Prostate gland (tissue), 2 donors: Measurements from ENCODE around the gene ZNF423. TPM values are rescaled to one million over a fixed set of nuclear protein-coding genes. Genes with fewer than 3 reads are reported as not detected.

Experiments
- DNase-seq: peaks from one replicate; pipeline ENCODE4 v3.0.0-alpha.2; 2019; ENCODE audit warnings: low spot score
- H3K27ac ChIP-seq, 2 donors: fragments of 200-600 bp; sonication (generic); 2 replicates each; pipeline ENCODE4 v1.5.1; 2017 to 2019
- H3K27me3 ChIP-seq: fragments of 200-600 bp; sonication (generic); replicated peaks from 2 replicates; pipeline ENCODE4 v1.5.1; 2019; ENCODE audit not compliant: insufficient read depth
- H3K36me3 ChIP-seq, 2 donors: fragments of 200-600 bp; sonication (generic); 1 replicate in 1 of 2; 2 replicates in 1 of 2; pipeline versions ENCODE4 v1.5.1 to v1.8.1; 2017 to 2019
- H3K4me1 ChIP-seq: fragments of 200-600 bp; sonication (generic); replicated peaks from 2 replicates; pipeline ENCODE4 v1.5.1; 2019
- H3K4me3 ChIP-seq, 2 donors: fragments of 200-600 bp; sonication (generic); 2 replicates each; pipeline ENCODE4 v1.5.1; 2017 to 2019
- H3K9me3 ChIP-seq: fragments of 200-600 bp; sonication (generic); 2 replicates; pipeline ENCODE4 v1.5.1; 2017
- POLR2A ChIP-seq: fragments of 450-650 bp; IDR thresholded peaks from one replicate; pipeline ENCODE4 v1.6.1; 2016; ENCODE audit warnings: antibody characterized with exemption, mild to moderate bottlenecking
- POLR2AphosphoS5 ChIP-seq: sonication (generic); formaldehyde crosslinking; IDR thresholded peaks from one replicate; pipeline ENCODE4 v1.6.1; 2017; ENCODE audit warnings: antibody characterized with exemption
- WGBS: methylation state at CpG from one replicate; pipeline ENCODE4 v1.1.5; 2018; 5-methylcytosine and 5-hydroxymethylcytosine counted together
- intact Hi-C: fragments of 100-400 bp; cut with DNase I; formaldehyde crosslinking; loops from one replicate; pipeline ENCODE4 v1.14.2; 2022
- total RNA-seq, 2 donors: library from RNA; depleted of rRNA; stranded (reverse); fragments of >200 nt; gene quantifications; one replicate each; pipeline ENCODE4 v1.1.0, GENCODE V29; 2016
- TF ChIP-seq, protein P1 (sequence below), 4 experiments: fragments of 200-600 bp in 2 of 4; fragments of 450-650 bp in 2 of 4; sonication (generic) in 2 of 4; IDR thresholded peaks; 1 replicate in 3 of 4; 2 replicates in 1 of 4; pipeline ENCODE4 v1.5.1; 2016 to 2019; ENCODE audit warnings: antibody characterized with exemption in 4 of 4, mild to moderate bottlenecking in 2 of 4, moderate library complexity in 2 of 4

The ZNF423 gene
- total RNA-seq, 2 donors from 2014 or later = 6.1 to 22.7 TPM

DNA sequence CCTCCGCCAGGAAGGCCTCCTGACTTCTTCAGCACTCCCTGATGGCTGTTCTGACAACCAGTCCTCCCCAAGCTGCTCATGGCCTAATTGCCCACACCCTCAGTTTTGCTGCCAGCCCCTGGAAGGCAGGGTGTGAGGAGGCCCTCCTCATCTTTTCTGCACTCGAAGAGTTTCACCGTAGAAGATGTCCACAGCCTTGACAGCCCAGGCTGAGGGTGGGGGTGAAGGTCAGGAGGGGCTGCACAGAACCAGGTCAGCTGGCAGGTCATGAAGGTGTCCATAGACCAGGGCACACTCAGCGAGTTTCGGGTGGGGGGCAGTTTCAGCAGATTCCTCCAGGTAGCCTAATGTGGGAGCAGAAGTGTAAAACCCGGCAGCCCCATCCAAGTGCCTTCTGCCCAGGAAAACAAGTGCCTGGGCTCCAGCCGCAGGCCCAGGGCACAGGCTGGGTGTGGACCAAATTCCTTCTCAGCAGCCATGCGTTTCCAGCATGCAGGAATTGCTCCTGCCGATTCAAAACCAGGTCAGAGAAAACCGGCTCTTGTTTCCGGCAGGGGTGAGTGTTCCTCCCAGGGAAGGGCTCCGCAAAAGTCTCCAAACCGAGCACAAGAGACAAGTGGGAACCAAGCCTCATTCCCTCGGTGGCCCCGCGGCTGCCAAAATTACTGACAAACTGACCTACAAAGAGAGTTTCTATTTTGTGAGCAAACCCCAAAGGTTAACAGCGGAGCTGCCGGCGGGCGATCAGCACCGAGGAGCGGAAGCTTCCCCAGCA is 253.5 kb downstream of the ZNF423 start:
- Histone ChIP-seq H3K27me3 (peaks cover 2% of the 10 kb centered on the region), H3K9me3 (no peaks in the 10 kb centered on the region), H3K4me1 (no peaks in the 10 kb centered on the region), H3K36me3 (no peaks in the 10 kb centered on the region), H3K27ac (no peak overlapping the region), H3K4me3 (no peak overlapping the region)
- WGBS = 58% methylated on average over 22 of the region's 22 CpGs
- intact Hi-C loops = no loop called here
- no peak for DNase-seq
- TF ChIP-seq POLR2A = no peak
- TF ChIP-seq, protein P1, sequence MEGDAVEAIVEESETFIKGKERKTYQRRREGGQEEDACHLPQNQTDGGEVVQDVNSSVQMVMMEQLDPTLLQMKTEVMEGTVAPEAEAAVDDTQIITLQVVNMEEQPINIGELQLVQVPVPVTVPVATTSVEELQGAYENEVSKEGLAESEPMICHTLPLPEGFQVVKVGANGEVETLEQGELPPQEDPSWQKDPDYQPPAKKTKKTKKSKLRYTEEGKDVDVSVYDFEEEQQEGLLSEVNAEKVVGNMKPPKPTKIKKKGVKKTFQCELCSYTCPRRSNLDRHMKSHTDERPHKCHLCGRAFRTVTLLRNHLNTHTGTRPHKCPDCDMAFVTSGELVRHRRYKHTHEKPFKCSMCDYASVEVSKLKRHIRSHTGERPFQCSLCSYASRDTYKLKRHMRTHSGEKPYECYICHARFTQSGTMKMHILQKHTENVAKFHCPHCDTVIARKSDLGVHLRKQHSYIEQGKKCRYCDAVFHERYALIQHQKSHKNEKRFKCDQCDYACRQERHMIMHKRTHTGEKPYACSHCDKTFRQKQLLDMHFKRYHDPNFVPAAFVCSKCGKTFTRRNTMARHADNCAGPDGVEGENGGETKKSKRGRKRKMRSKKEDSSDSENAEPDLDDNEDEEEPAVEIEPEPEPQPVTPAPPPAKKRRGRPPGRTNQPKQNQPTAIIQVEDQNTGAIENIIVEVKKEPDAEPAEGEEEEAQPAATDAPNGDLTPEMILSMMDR (IDR thresholded peaks at IDR 0.05) = no peak
- TF ChIP-seq POLR2AphosphoS5 = no peak

DNA sequence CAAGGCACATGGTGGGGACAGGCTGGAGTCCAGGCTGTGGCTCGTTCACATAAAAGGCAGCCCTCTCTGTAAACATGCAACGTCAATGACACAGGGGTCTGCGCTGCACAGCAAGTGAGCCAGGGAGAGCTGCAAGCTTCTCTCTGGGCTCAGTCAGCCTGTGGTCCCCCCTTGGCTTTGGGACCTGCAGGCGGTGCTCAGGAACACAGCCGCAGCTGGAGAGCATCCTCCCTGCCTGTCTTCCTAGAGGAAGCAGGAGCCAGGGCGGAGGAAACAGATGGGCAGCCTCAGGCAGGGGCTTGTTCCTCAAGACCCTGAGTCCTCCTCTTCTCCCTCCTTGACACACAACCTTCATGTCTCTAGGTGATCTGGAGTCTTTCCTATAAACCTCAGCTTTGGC is 254.3 kb downstream of the ZNF423 start:
- intact Hi-C loops = no loop called here
- 81% methylated on average over 6 of the region's 6 CpGs for WGBS
- Histone ChIP-seq H3K36me3 (no peaks in the 10 kb centered on the region), H3K9me3 (no peaks in the 10 kb centered on the region), H3K27me3 (peaks cover 2% of the 10 kb centered on the region), H3K4me1 (no peaks in the 10 kb centered on the region), H3K4me3 (no peak overlapping the region), H3K27ac (no peak overlapping the region)
- DNase-seq = no peak
- TF ChIP-seq, protein P1 (IDR thresholded peaks at IDR 0.05) = no peak
- no peak for TF ChIP-seq POLR2AphosphoS5

DNA sequence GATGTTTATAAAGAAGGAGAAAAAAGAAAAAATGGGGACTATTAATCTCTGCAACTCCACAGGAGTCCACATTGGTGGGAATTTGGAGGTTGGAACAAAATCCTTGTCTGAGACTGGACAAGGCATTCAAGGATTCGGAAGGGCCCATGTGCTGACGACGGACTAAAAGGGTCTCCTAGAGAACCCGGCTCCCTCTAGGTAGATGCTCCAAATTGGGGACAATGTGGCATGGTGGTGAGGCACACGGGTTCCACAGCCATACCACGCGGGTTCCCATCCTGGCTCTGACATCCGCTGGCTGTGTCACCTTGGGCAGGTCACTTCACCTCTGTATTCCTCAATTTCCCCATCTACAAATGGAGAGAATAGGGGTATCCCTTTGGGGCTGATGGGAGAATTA is 254.9 kb downstream of the ZNF423 start:
- no peaks in the 10 kb centered on the region for H3K4me1 ChIP-seq
- whole genome bisulfite sequencing = 92% methylated on average over 8 of the region's 8 CpGs
- no peak overlapping the region for H3K27ac ChIP-seq
- H3K27me3 ChIP-seq = peaks cover 2% of the 10 kb centered on the region
- intact Hi-C loops = no loop called here
- H3K9me3 ChIP-seq = no peaks in the 10 kb centered on the region
- H3K36me3 ChIP-seq = no peaks in the 10 kb centered on the region
- TF ChIP-seq, protein P1 (IDR thresholded peaks at IDR 0.05) = no peak
- TF ChIP-seq POLR2A (no peak), POLR2AphosphoS5 (no peak)
- DNase-seq = no peak
- H3K4me3 ChIP-seq = no peak overlapping the region

DNA sequence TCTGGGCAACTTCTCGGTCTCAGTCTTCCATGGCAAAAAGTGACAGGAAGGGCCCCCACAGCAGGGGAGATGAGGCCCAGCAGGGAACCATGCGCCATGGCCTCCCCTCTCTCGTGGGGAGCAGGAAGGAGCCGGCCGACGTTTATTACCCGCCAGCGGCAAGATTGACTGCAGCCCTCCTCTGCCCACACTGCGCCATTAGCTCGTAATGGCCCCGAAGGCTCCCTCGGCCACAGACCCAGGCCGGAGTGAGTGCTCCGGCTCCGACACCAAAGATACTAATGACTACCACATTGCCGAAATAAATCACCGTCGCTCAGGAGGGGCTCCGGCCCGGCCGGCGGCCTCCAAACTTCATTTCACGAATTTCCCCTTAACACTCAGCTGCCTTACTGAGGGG is 255.4 kb downstream of the ZNF423 start:
- no peak overlapping the region for H3K4me3 ChIP-seq
- no peak for DNase-seq
- TF ChIP-seq, protein P1 (IDR thresholded peaks at IDR 0.05) = no peak
- TF ChIP-seq POLR2A = no peak
- no peak for TF ChIP-seq POLR2AphosphoS5
- no peaks in the 10 kb centered on the region for H3K4me1 ChIP-seq
- H3K9me3 ChIP-seq = no peaks in the 10 kb centered on the region
- no peaks in the 10 kb centered on the region for H3K36me3 ChIP-seq
- 80% methylated on average over 23 of the region's 23 CpGs for WGBS
- no peak overlapping the region for H3K27ac ChIP-seq
- intact Hi-C loops = no loop called here
- no peaks in the 10 kb centered on the region for H3K27me3 ChIP-seq

DNA sequence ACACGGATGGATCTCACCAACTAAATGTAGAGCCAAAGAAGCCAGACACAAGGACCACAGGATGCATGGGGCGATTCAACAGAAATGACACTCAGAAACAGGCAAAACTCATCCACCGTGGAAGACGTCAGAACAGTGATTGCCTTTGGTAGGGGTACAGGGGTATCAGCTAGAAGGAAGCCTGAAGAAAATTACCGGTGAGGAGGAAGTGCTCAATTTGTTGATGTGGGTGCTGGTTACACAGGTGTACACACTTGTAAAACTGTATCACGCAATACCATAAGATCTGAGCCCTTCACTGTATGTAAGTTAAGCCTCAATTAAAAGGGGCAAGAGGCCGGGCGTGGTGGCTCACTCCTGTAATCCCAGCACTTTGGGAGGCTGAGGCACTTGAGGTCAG is 256.2 kb downstream of the ZNF423 start:
- no peak overlapping the region for H3K4me3 ChIP-seq
- TF ChIP-seq, protein P1 (IDR thresholded peaks at IDR 0.05) = no peak
- TF ChIP-seq POLR2AphosphoS5 = no peak
- no peak for TF ChIP-seq POLR2A
- no peaks in the 10 kb centered on the region for H3K9me3 ChIP-seq
- no peaks in the 10 kb centered on the region for H3K36me3 ChIP-seq
- WGBS = 81% methylated on average over 8 of the region's 8 CpGs
- no peak overlapping the region for H3K27ac ChIP-seq
- H3K4me1 ChIP-seq = no peaks in the 10 kb centered on the region
- intact Hi-C loops = no loop called here
- no peaks in the 10 kb centered on the region for H3K27me3 ChIP-seq
- no peak for DNase-seq
